GM12872 (cell line): ENCODE measurements around the gene LHFPL2.

Experiments
- CTCF ChIP-seq: IDR thresholded peaks from 3 replicates; pipeline ENCODE4 v1.5.1; 2011; ENCODE audit warnings: low read depth, mild to moderate bottlenecking, low read length, moderate library complexity; ENCODE audit not compliant: insufficient read depth

The LHFPL2 gene

DNA sequence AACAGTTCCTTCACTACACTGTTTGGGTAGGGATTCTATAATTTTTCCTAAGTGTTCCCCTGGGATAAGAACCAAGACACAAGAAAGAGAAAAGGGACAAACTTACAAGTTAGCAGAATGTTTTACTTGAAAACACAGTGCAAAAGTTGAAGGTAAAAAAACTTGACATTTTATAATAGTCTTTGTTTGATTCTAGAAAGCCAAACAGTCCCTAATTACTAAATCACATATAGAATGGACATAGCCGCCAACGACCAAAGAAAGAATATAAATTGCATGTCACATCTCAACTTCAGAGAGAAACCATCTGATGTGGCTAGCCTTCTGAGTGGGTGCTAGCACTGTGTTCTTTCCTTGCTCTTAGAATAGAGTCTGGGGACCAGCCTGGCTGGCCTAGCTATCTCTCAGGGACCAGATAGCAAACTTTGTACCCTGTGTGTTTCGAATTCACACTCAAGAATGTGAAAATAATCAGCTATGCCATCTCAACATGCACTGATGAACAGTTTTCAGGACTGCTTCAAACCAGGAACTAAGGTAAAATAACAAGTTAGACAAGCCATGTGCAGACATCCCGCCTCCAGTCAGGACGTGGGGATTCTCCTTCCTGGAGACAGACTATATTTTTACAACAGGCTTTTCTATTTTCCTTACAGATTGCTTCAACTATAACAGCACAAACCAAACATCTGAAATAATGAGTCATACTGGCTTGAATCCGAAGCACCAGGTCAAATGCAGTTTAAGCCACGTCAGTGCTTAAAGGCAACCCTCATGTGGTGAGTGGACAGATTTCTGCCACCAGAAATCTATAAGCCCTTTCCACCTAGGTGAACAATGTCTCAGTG, 53.7 kb downstream of the LHFPL2 start:
- no peak for TF ChIP-seq CTCF

- TF ChIP-seq CTCF = no peak
Measured at GRCh38 chr5:78594021-78594420, 54.6 kb downstream of the LHFPL2 start.

GRCh38 chr5:78593465-78593864, 55.1 kb downstream of the LHFPL2 start:
- TF ChIP-seq CTCF = no peak

DNA sequence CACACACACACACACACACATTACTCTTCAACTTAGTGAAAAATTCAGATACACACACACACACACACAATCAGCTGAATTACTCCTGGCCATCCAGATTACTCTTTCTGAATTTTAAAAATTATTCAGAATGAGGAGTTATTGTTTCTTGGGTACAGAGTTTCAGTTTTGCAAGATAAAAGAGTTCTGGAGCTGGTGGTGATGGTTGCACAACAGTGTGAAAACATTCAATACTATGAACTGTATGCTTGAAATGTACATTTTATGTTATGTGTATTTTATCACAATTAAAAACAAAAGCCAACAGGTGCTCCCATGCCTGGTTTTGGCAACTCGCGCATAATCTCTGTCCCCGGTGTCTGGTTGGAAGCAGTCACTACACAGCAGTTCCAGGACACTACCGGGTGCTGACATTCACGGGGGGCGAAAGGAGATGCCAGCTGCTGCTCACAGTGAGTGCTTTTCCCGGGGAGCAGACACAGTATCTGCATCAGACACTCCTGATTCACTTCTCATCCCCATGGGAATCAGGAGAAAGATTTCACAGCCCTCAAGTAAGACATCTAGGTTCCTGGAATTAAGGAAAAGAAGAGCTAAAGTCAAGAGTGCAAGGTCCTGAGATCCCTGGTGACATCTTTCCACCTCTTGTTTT, 55.7 kb downstream of the LHFPL2 start:
- TF ChIP-seq CTCF = no peak

DNA sequence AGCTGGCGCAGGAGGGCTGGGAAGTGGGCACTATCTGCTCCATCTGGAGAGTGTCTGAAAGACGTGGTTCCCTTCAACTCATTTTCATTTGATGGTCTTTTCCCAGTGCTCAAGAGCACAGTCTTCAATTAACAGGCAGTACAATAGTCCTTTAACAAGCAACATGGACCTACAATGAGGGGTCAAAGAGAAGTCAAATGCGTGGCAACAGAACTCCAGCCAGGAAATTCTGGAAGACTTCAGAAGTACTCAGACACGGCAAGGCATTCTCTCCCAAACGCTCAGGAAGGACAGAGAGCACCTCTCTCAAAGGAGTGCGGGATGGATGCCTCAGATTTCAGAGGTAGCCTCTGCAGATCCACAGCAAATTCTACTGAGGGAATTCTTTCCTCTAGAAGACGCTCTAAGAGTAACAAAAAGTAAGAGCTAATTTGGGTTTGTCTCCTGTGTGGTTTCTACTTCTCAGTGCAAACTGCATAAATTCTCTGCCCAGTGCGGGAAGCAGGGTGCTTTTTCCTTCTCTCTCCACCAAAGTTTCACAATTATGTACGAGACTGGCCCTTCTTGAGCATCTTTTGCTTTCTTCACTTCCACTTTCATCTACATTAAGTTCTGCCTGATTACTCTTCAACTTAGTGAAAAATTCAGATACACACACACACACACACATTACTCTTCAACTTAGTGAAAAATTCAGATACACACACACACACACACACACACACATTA, 56.4 kb downstream of the LHFPL2 start:
- TF ChIP-seq CTCF = no peak

- no peak for TF ChIP-seq CTCF
Measured at GRCh38 chr5:78591138-78591612, 57.4 kb downstream of the LHFPL2 start.

DNA sequence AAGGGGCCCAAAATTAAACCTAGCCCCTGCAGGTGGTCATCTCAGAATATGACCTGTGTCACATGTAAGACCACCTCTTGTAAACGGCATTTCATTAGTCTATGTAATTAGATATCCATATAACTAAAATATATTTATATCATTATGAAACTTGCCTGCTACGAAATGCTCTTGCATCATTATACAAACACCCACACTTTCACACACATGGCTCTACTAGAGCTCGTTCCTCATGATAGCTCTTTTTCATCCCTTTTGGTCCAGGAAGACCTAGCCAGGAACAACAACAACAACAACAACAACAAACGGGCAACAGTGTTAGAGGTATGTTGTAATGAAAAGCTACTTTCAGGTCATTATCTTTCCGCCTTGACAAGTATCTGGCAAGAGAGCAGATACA, 58.6 kb downstream of the LHFPL2 start:
- TF ChIP-seq CTCF = no peak
